IMR-90 (cell line): ENCODE results near the gene SDHA. TPM values are rescaled to one million over a fixed set of nuclear protein-coding genes. Genes with fewer than 3 reads are reported as not detected.
"Not testable (repeated sequence)": the region's sequence is repeated elsewhere in the genome, so short reads cannot be mapped to it uniquely, and the experiment has no call there.

ENCODE experiments used
- ATAC-seq: fragments of 200-7000 bp; cut with Tn5 transposase; 2 replicates; pipeline ENCODE4 v1.9.1; 2020; ENCODE audit warnings: low read depth, mild to moderate bottlenecking, moderate library complexity
- BruUV-seq: library from RNA; stranded (reverse); fragments of 400-500 nt; replicated peaks from 2 replicates; lab custom pipeline; 2021; lab: Mats Ljungman, UMichigan
- CTCF ChIA-PET: fragments of 300-600 bp; formaldehyde crosslinking; extraction: SDS; loops from one replicate; lab custom pipeline; 2021; ENCODE audit warnings: antibody characterized with exemption; lab: Yijun Ruan, JAX
- POLR2A ChIA-PET: fragments of 300-600 bp; sonication (Branson Sonifier 250); formaldehyde crosslinking; loops from one replicate; lab custom pipeline; 2022; ENCODE audit warnings: antibody characterized with exemption; ENCODE audit not compliant: unreplicated experiment; lab: Charles Lee
- DNase-seq: peaks from one replicate; pipeline ENCODE4 v3.0.0; 2013
- H2AFZ ChIP-seq: replicated peaks from 2 replicates; pipeline ENCODE3; 2013; ENCODE audit warnings: low read length, mild to moderate bottlenecking; ENCODE audit not compliant: poor library complexity
- H2AK5ac ChIP-seq: 2 replicates; pipeline ENCODE4 v1.6.1; 2013; ENCODE audit warnings: low read depth, low read length, inconsistent platforms
- H2AK9ac ChIP-seq: replicated peaks from 2 replicates; pipeline ENCODE3; 2013; ENCODE audit warnings: mild to moderate bottlenecking, low read depth, low read length, moderate library complexity; ENCODE audit not compliant: poor library complexity
- H2BK120ac ChIP-seq: 2 replicates; pipeline ENCODE4 v1.6.1; 2013; ENCODE audit warnings: low read depth, low read length, inconsistent platforms
- H2BK15ac ChIP-seq: 3 replicates; pipeline ENCODE4 v1.6.1; 2013; ENCODE audit warnings: low read depth, low read length, inconsistent platforms
- H2BK20ac ChIP-seq: 2 replicates; pipeline ENCODE4 v1.6.1; 2013; ENCODE audit warnings: low read depth, mild to moderate bottlenecking, inconsistent platforms, low read length, moderate library complexity
- H2BK5ac ChIP-seq: 2 replicates; pipeline ENCODE4 v1.6.1; 2013; ENCODE audit warnings: mild to moderate bottlenecking, low read depth, low read length, inconsistent platforms; ENCODE audit not compliant: poor library complexity, severe bottlenecking
- H3K14ac ChIP-seq: replicated peaks from 2 replicates; pipeline ENCODE4 v1.6.1; 2013; ENCODE audit warnings: low read depth, low read length, inconsistent platforms
- H3K18ac ChIP-seq: 2 replicates; pipeline ENCODE4 v1.6.1; 2013; ENCODE audit warnings: low read depth, low read length, control low read depth
- H3K23ac ChIP-seq: 2 replicates; pipeline ENCODE4 v1.6.1; 2013; ENCODE audit warnings: low read depth, low read length, inconsistent platforms
- H3K27ac ChIP-seq: 2 replicates; pipeline ENCODE4 v1.5.1; 2013; ENCODE audit warnings: mild to moderate bottlenecking, control low read depth, low read length; ENCODE audit not compliant: insufficient read depth
- H3K27me3 ChIP-seq: 2 replicates; pipeline ENCODE4 v1.6.1; 2013; ENCODE audit warnings: low read length; ENCODE audit not compliant: control insufficient read depth, insufficient read depth
- H3K36me3 ChIP-seq: 2 replicates; pipeline ENCODE4 v1.6.1; 2013; ENCODE audit warnings: low read length, mixed read lengths; ENCODE audit not compliant: control insufficient read depth, insufficient read depth
- H3K4ac ChIP-seq: 2 replicates; pipeline ENCODE4 v1.6.1; 2013; ENCODE audit warnings: low read depth, low read length, inconsistent platforms
- H3K4me1 ChIP-seq: 2 replicates; pipeline ENCODE4 v1.6.1; 2013; ENCODE audit warnings: low read length, mixed read lengths; ENCODE audit not compliant: control insufficient read depth, insufficient read depth
- H3K4me2 ChIP-seq: 2 replicates; pipeline ENCODE4 v1.6.1; 2013; ENCODE audit warnings: low read depth, mild to moderate bottlenecking, control low read depth, low read length, moderate library complexity
- H3K4me3 ChIP-seq: 2 replicates; pipeline ENCODE4 v1.5.1; 2013; ENCODE audit warnings: low read depth, mild to moderate bottlenecking, control low read depth, low read length, moderate library complexity; ENCODE audit not compliant: insufficient read depth
- H3K56ac ChIP-seq: 2 replicates; pipeline ENCODE4 v1.6.1; 2013; ENCODE audit warnings: low read length, inconsistent platforms; ENCODE audit not compliant: insufficient read depth; ENCODE audit errors: extremely low read depth
- H3K79me1 ChIP-seq, 2 experiments: 2 replicates each; pipeline ENCODE4 v1.6.1; 2013; ENCODE audit warnings: low read length in 2 of 2, inconsistent platforms in 1 of 2, low read depth in 1 of 2
- H3K9ac ChIP-seq: 2 replicates; pipeline ENCODE4 v1.6.1; 2013; ENCODE audit warnings: low read depth, low read length, control low read depth
- H3K9me1 ChIP-seq: 2 replicates; pipeline ENCODE4 v1.6.1; 2013; ENCODE audit warnings: low read length, inconsistent platforms; ENCODE audit not compliant: insufficient read depth
- H3K9me3 ChIP-seq: 2 replicates; pipeline ENCODE4 v1.6.1; 2013; ENCODE audit warnings: low read length; ENCODE audit not compliant: control insufficient read depth, insufficient read depth
- H4K20me1 ChIP-seq: 2 replicates; pipeline ENCODE4 v1.6.1; 2013; ENCODE audit warnings: low read length, inconsistent platforms; ENCODE audit not compliant: insufficient read depth
- H4K5ac ChIP-seq: 2 replicates; pipeline ENCODE4 v1.6.1; 2013; ENCODE audit warnings: mild to moderate bottlenecking, low read depth, low read length, control low read depth
- H4K8ac ChIP-seq, 2 experiments: 2 replicates each; pipeline ENCODE4 v1.6.1; 2013; ENCODE audit warnings: low read depth in 2 of 2, low read length in 2 of 2, control low read depth in 1 of 2, inconsistent platforms in 1 of 2
- H4K91ac ChIP-seq: 2 replicates; pipeline ENCODE4 v1.6.1; 2013; ENCODE audit warnings: low read depth, low read length, inconsistent platforms; ENCODE audit not compliant: insufficient read depth
- whole genome bisulfite sequencing, 2 experiments: methylation state at CpG; one replicate each; pipeline versions ENCODE4 v1.1.5 to v1.1.7; 2013; ENCODE audit warnings: missing lambda C conversion rate in 2 of 2; ENCODE audit not compliant: insufficient read length in 1 of 2; ENCODE audit errors: extremely low coverage in 2 of 2; 5-methylcytosine and 5-hydroxymethylcytosine counted together
- dilution Hi-C: fragments of 300-500 bp; cut with HindIII; formaldehyde crosslinking; loops from one replicate; pipeline ENCODE4 v1.14.3; 2018; ENCODE audit warnings: low sequenced_read_pairs; ENCODE audit not compliant: unreplicated experiment
- in situ Hi-C: fragments of 300-500 bp; cut with MboI; formaldehyde crosslinking; loops from 3 replicates; pipeline ENCODE4 v1.14.3; 2019; ENCODE audit warnings: low sequenced_read_pairs, inconsistent platforms, mixed read lengths
- intact Hi-C: fragments of 100-400 bp; cut with micrococcal nuclease; formaldehyde crosslinking; loops from 2 replicates; pipeline ENCODE4 v1.10.0; 2022
- polyA plus RNA-seq, 3 experiments: library from polyadenylated mRNA; depleted of rRNA; stranded (reverse); fragments of >200 nt; gene quantifications; 2 replicates each; pipeline ENCODE4 v1.2.3, GENCODE V29; 2012; ENCODE audit warnings: low replicate concordance in 1 of 3
- total RNA-seq: library from RNA; depleted of rRNA; stranded (reverse); fragments of >200 nt; gene quantifications from 2 replicates; pipeline ENCODE4 v1.2.3, GENCODE V29; 2012

The SDHA gene
- total and polyA plus RNA-seq, 2 of the 4 experiments (the other 2 are of a cell fraction): 105 to 121 TPM

DNA sequence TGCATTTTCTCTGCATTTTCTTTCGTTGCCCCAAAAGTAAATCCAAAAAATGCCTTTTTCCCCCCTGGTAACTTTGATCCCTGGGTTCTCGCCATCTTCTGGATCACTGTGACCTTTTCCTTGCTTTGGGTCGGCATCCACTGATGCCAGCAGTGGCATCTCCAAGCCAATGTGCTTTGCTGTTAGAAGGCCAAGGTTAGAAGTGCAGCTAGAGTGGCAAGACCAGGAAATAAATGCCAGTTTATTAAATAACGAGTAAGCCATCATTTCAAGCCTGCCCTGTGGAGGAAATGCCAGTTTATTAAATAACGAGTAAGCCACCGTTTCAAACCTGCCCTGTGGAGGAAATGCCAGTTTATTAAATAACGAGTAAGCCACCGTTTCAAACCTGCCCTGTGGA, 33.4 kb downstream of the SDHA start:
- H3K27ac ChIP-seq, intact Hi-C loops, H3K9me1 ChIP-seq, H3K18ac ChIP-seq, POLR2A ChIA-PET, dilution Hi-C loops, H2BK5ac ChIP-seq, H3K14ac ChIP-seq, H3K4me1 ChIP-seq, H2AK5ac ChIP-seq, in situ Hi-C loops, H4K20me1 ChIP-seq, H3K4ac ChIP-seq, H3K9ac ChIP-seq, H3K27me3 ChIP-seq, H2AK9ac ChIP-seq, DNase-seq, BruUV-seq, H2BK15ac ChIP-seq, H3K79me1 ChIP-seq, H3K4me3 ChIP-seq, H3K4me2 ChIP-seq, ATAC-seq, H4K91ac ChIP-seq, H3K23ac ChIP-seq, H2AFZ ChIP-seq, H3K56ac ChIP-seq, H2BK120ac ChIP-seq, CTCF ChIA-PET, H4K5ac ChIP-seq, H4K8ac ChIP-seq, H2BK20ac ChIP-seq, H3K9me3 ChIP-seq: not testable (repeated sequence)
- H3K36me3 ChIP-seq: peaks cover 30% of the 10 kb centered on the region
- 90% methylated on average over 2 of the region's 8 CpGs; no CpG with 5 or more reads in 1 of the 2 experiments for WGBS, 2 experiments

DNA sequence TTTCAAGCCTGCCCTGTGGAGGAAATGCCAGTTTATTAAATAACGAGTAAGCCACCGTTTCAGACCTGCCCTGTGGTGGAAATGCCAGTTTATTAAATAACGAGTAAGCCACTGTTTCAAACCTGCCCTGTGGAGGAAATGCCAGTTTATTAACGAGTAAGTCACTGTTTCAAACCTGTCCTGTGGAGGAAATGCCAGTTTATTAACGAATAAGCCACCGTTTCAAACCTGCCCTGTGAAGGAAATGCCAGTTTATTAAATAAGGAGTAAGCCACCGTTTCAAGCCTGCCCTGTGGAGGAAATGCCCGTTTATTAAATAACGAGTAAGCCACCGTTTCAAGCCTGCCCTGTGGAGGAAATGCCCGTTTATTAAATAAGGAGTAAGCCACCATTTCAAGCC, 33.9 kb downstream of the SDHA start:
- H3K4ac ChIP-seq, BruUV-seq, H4K5ac ChIP-seq, H2BK15ac ChIP-seq, H3K9me1 ChIP-seq, H4K8ac ChIP-seq, CTCF ChIA-PET, H3K4me2 ChIP-seq, H2AK5ac ChIP-seq, H3K14ac ChIP-seq, H3K9ac ChIP-seq, in situ Hi-C loops, ATAC-seq, H2AFZ ChIP-seq, H4K91ac ChIP-seq, H3K4me3 ChIP-seq, H3K18ac ChIP-seq, H2BK120ac ChIP-seq, DNase-seq, H3K27me3 ChIP-seq, H3K23ac ChIP-seq, intact Hi-C loops, H2BK5ac ChIP-seq, H2AK9ac ChIP-seq, H3K4me1 ChIP-seq, dilution Hi-C loops, H2BK20ac ChIP-seq, POLR2A ChIA-PET, H3K56ac ChIP-seq, H3K9me3 ChIP-seq, H4K20me1 ChIP-seq, H3K79me1 ChIP-seq, H3K27ac ChIP-seq: not testable (repeated sequence)
- H3K36me3 ChIP-seq: peaks cover 34% of the 10 kb centered on the region
- WGBS, 2 experiments: 85% methylated on average over 3 of the region's 11 CpGs; no CpG with 5 or more reads in 1 of the 2 experiments
